ENCODE data around the gene OLFML1.
"Not testable (repeated sequence)": the region's sequence is repeated elsewhere in the genome, so short reads cannot be mapped to it uniquely, and the experiment has no call there.

The OLFML1 gene

GRCh38 chr11:7512525-7513233, 27.4 kb downstream of the OLFML1 start:
- DNase-seq (ENCODE audit: low read depth), result no peak

GRCh38 chr11:7513234-7514098, 28.2 kb downstream of the OLFML1 start, which contains the start of gene PPFIBP2:
Gene PPFIBP2, plus strand, starts transcription at chr11:7513999. Its CDS starts 35,477 bp downstream, at chr11:7549476.
- DNase-seq (ENCODE audit: low read depth), result peak; percentile 47

GRCh38 chr11:7514099-7514591, 28.8 kb downstream of the OLFML1 start:
- DNase-seq (ENCODE audit: low read depth), result no peak

GRCh38 chr11:7515447-7515886, 30.2 kb downstream of the OLFML1 start:
- no peak for DNase-seq (ENCODE audit: low read depth)

- no peak for DNase-seq (ENCODE audit: low read depth)
Measured at GRCh38 chr11:7516475-7516874, 31.2 kb downstream of the OLFML1 start.

- DNase-seq (ENCODE audit: low read depth), result not testable (repeated sequence)
Measured at GRCh38 chr11:7517743-7518142, 32.4 kb downstream of the OLFML1 start.

- DNase-seq (ENCODE audit: low read depth), result no peak
Measured at GRCh38 chr11:7518811-7519562, 33.7 kb downstream of the OLFML1 start.

GRCh38 chr11:7520011-7520942, 35.0 kb downstream of the OLFML1 start:
- DNase-seq (ENCODE audit: low read depth), result no peak

- no peak for DNase-seq (ENCODE audit: low read depth)
Measured at GRCh38 chr11:7520981-7521487, 35.7 kb downstream of the OLFML1 start.

- DNase-seq (ENCODE audit: low read depth), result no peak
Measured at GRCh38 chr11:7522121-7522520, 36.8 kb downstream of the OLFML1 start.

GRCh38 chr11:7522546-7522945, 37.2 kb downstream of the OLFML1 start:
- no peak for DNase-seq (ENCODE audit: low read depth)

- no peak for DNase-seq (ENCODE audit: low read depth)
Measured at GRCh38 chr11:7523416-7524210, 38.3 kb downstream of the OLFML1 start.

- DNase-seq (ENCODE audit: low read depth), result no peak
Measured at GRCh38 chr11:7524462-7525235, 39.3 kb downstream of the OLFML1 start.

GRCh38 chr11:7525424-7525823, 40.1 kb downstream of the OLFML1 start:
- no peak for DNase-seq (ENCODE audit: low read depth)

GRCh38 chr11:7527029-7527428, 41.7 kb downstream of the OLFML1 start:
- no peak for DNase-seq (ENCODE audit: low read depth)

GRCh38 chr11:7528514-7529049, 43.3 kb downstream of the OLFML1 start:
- no peak for DNase-seq (ENCODE audit: low read depth)

GRCh38 chr11:7530013-7530640, 44.8 kb downstream of the OLFML1 start:
- no peak for DNase-seq (ENCODE audit: low read depth)

GRCh38 chr11:7531011-7531410, 45.7 kb downstream of the OLFML1 start:
- DNase-seq (ENCODE audit: low read depth), result no peak

Measured in fibroblast of the conjunctiva (primary cell).